ENCODE measurements around the gene HEXA. TPM values are rescaled to one million over a fixed set of nuclear protein-coding genes. Genes with fewer than 3 reads are reported as not detected.

Gene HEXA
- total RNA-seq, 1 experiment from 2014 or later = 49.7 TPM

DNA sequence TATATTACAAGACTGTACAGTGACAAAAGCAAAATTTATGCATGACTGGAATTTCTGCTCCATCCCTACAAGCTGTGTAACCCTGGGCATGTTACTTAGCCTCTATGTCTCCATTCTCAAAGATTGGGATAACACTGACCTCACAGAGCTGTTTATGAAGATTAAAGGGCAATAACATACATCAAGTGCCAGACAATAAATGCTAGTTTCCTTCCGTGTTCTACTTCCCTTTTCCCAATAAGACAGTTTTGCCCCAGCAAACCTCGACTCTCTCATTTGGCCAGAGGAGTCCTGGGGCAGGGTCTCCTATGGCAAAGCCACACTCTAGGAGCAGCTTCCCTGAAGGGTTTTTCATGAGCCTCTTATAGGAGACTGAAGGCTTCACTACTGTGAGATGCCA lies 7.5 kb downstream of the HEXA start (continued):
- TF ChIP-seq, protein P1, sequence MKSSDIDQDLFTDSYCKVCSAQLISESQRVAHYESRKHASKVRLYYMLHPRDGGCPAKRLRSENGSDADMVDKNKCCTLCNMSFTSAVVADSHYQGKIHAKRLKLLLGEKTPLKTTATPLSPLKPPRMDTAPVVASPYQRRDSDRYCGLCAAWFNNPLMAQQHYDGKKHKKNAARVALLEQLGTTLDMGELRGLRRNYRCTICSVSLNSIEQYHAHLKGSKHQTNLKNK (CRISPR knock-in tag; IDR thresholded peaks at IDR 0.05) = no peak
- TF ChIP-seq CBFB (CRISPR knock-in tag; IDR thresholded peaks at IDR 0.05; ENCODE audit: low read depth) (no peak), ZNF416 (CRISPR knock-in tag; IDR thresholded peaks at IDR 0.05) (no peak), ZNF512 (CRISPR knock-in tag; IDR thresholded peaks at IDR 0.05; ENCODE audit: borderline replicate concordance) (no peak), HMGA2 (CRISPR knock-in tag; IDR thresholded peaks at IDR 0.05) (no peak), NR3C1 (CRISPR knock-in tag; conservative IDR thresholded peaks at IDR 0.05; ENCODE audit: low read depth) (no peak)
- TF ChIP-seq, protein P2, sequence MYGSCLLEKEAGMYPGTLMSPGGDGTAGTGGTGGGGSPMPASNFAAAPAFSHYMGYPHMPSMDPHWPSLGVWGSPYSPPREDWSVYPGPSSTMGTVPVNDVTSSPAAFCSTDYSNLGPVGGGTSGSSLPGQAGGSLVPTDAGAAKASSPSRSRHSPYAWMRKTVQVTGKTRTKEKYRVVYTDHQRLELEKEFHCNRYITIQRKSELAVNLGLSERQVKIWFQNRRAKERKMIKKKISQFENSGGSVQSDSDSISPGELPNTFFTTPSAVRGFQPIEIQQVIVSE (CRISPR knock-in tag; IDR thresholded peaks at IDR 0.05; ENCODE audit: borderline replicate concordance) = no peak

DNA sequence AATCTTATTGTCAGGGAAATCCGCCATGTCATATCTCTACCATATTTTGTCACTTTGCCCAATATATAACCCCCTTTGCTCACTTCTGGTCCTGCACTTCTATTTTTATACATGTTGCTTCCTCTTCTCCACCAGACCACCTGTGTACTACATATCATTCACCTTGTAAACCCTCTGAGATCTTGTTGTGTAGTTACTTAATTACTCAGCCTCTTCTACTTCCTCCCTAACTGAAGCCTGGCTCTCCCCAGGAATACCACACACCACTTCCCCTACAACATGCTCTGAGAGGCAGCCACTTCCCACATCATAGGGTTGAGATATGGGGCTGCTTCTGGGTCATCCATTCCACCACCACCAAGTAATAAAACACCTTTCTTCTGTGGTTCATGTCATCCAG lies 10.0 kb downstream of the HEXA start:
- Mint-ChIP-seq H3K27me3 (ENCODE audit: low read depth) (no peaks in the 10 kb centered on the region), H3K9me3 (no peaks in the 10 kb centered on the region), H3K27ac (no peak overlapping the region), H3K4me3 (no peak overlapping the region), H3K36me3 (no peaks in the 10 kb centered on the region), H3K4me1 (no peaks in the 10 kb centered on the region)
- POLR2A ChIA-PET = no interaction called here
- CTCF ChIA-PET = no interaction called here
- TF ChIP-seq ZSCAN18 (CRISPR knock-in tag; IDR thresholded peaks at IDR 0.05) (no peak), GTF2I (CRISPR knock-in tag; conservative IDR thresholded peaks at IDR 0.05) (no peak)
- TF ChIP-seq, protein P1 (CRISPR knock-in tag; IDR thresholded peaks at IDR 0.05) = no peak
- DNase-seq (ENCODE audit: low spot score) (no peak), ATAC-seq (no peak)

- CTCF ChIA-PET = no interaction called here
- H3K4me1 Mint-ChIP-seq = no peaks in the 10 kb centered on the region
- H3K27ac Mint-ChIP-seq = no peak overlapping the region
- H3K9me3 Mint-ChIP-seq = no peaks in the 10 kb centered on the region
- H3K27me3 Mint-ChIP-seq (ENCODE audit: low read depth) = no peaks in the 10 kb centered on the region
- no peak overlapping the region for H3K4me3 Mint-ChIP-seq
- TF ChIP-seq, protein P3, sequence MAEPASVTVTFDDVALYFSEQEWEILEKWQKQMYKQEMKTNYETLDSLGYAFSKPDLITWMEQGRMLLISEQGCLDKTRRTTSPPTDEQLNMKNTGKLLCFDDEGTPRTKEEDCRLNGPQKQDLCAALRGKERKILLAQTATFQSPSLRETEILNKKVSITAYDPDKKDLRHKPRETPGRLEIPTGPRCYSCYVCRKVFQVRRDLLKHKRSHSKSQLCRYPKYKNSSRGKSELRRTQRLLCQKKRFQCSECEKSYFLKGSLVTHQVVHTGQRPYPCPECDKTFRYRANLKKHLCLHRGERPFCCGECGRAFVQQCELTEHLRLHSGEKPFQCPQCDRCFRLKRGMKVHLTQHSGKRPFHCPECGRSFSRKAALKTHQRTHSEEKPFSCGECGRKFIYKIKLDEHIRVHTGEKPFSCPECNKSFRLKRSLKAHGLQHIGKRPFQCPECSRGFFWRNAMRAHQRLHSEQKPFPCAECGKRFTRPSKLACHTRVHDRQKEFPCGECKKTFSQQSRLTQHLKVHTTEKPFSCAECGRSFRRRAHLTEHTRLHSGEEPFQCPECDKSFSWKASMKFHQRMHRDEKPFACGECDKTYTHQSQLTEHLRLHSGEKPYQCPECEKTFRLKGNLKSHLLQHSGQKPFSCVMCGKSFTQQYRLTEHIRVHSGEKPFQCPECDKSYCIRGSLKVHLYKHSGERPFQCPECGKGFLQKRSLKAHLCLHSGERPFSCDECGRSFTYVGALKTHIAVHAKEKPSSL (CRISPR knock-in tag; conservative IDR thresholded peaks at IDR 0.05) = no peak
- TF ChIP-seq FOXK1 (CRISPR knock-in tag; IDR thresholded peaks at IDR 0.05) = no peak
- no peak for TF ChIP-seq USF1 (CRISPR knock-in tag; IDR thresholded peaks at IDR 0.05)
- no peak for TF ChIP-seq TEAD4 (CRISPR knock-in tag; IDR thresholded peaks at IDR 0.05)
- TF ChIP-seq NFATC4 (CRISPR knock-in tag; IDR thresholded peaks at IDR 0.05) = no peak
- TF ChIP-seq ZNF281 (CRISPR knock-in tag; IDR thresholded peaks at IDR 0.05) = no peak
- no peak for TF ChIP-seq IRF1 (CRISPR knock-in tag; IDR thresholded peaks at IDR 0.05)
- TF ChIP-seq, protein P4, sequence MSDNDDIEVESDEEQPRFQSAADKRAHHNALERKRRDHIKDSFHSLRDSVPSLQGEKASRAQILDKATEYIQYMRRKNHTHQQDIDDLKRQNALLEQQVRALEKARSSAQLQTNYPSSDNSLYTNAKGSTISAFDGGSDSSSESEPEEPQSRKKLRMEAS (CRISPR knock-in tag; IDR thresholded peaks at IDR 0.05) = no peak
- no peak for TF ChIP-seq ETV6 (CRISPR knock-in tag; IDR thresholded peaks at IDR 0.05)
- TF ChIP-seq ESRRA (CRISPR knock-in tag; IDR thresholded peaks at IDR 0.05; ENCODE audit: borderline replicate concordance) = no peak
- POLR2A ChIA-PET = no interaction called here
- no peak for ATAC-seq
- H3K36me3 Mint-ChIP-seq = no peaks in the 10 kb centered on the region
- no peak for DNase-seq (ENCODE audit: low spot score)
Measured at GRCh38 chr15:72361176-72361575, 14.6 kb downstream of the HEXA start.

Measured in WTC11 (cell line).